ENCODE data around the gene MAP1S.

MAP1S gene

DNA sequence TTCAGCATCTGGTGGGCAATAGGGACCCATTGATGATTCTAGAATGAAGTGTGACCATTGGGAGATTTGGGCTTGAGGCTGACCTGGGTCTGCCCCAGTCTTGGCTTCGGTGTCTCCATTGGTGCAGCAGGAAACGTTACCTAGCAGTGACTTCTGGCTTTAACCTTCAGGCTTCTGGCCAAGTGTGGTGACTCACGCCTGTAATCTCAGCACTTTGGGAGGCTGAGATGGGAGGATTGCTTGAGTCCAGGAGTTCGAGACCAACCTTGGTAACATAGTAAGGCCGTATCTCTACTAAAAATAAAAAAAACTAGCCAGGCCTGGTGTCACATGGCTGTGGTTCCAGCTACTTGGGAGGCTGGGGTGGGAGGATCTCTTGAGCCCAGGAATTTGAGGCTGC, 39.2 kb downstream of the MAP1S start:
- Histone ChIP-seq H3K27ac (no peak overlapping the region), H3K4me1 (peaks cover 0 to 12% (median 7%) of the 10 kb centered on the region in 4 donors), H3K4me3 (no peak overlapping the region), H3K36me3 (no peaks in the 10 kb centered on the region), H3K27me3 (peaks cover 0 to 13% of the 10 kb centered on the region in 2 donors), H3K9me3 (no peaks in the 10 kb centered on the region)
- no peak for DNase-seq
- no peak for TF ChIP-seq CTCF (IDR thresholded peaks at IDR 0.05)
- intact Hi-C loops (cut with DNase I; ENCODE audit: low total_unique reads), result no loop called here

GRCh38 chr19:17761148-17761547, 41.9 kb downstream of the MAP1S start:
- Histone ChIP-seq H3K36me3 (no peaks in the 10 kb centered on the region), H3K27ac (no peak overlapping the region), H3K27me3 (peaks cover 0 to 23% of the 10 kb centered on the region in 2 donors), H3K4me1 (peaks cover 0 to 10% (median 6%) of the 10 kb centered on the region in 4 donors), H3K4me3 (no peak overlapping the region), H3K9me3 (no peaks in the 10 kb centered on the region)
- no peak for DNase-seq
- TF ChIP-seq CTCF (IDR thresholded peaks at IDR 0.05), result no peak
- intact Hi-C loops (cut with DNase I; ENCODE audit: low total_unique reads), result no loop called here

GRCh38 chr19:17762505-17763229, 43.4 kb downstream of the MAP1S start:
- peaks cover 0 to 8% (median 6%) of the 10 kb centered on the region in 4 donors for H3K4me1 ChIP-seq
- no peak for TF ChIP-seq CTCF (IDR thresholded peaks at IDR 0.05)
- no peaks in the 10 kb centered on the region for H3K36me3 ChIP-seq
- no peak overlapping the region for H3K4me3 ChIP-seq
- no peaks in the 10 kb centered on the region for H3K9me3 ChIP-seq
- DNase-seq, result no peak
- H3K27me3 ChIP-seq, result peaks cover 0 to 30% of the 10 kb centered on the region in 2 donors
- intact Hi-C loops (cut with DNase I; ENCODE audit: low total_unique reads), result no loop called here
- H3K27ac ChIP-seq, result no peak overlapping the region

- intact Hi-C loops (cut with DNase I; ENCODE audit: low total_unique reads), result no loop called here
- no peak for DNase-seq
- H3K4me3 ChIP-seq, result no peak overlapping the region
- peaks cover 0 to 8% (median 6%) of the 10 kb centered on the region in 4 donors for H3K4me1 ChIP-seq
- no peaks in the 10 kb centered on the region for H3K9me3 ChIP-seq
- no peaks in the 10 kb centered on the region for H3K36me3 ChIP-seq
- H3K27me3 ChIP-seq, result peaks cover 0 to 30% of the 10 kb centered on the region in 2 donors
- H3K27ac ChIP-seq, result no peak overlapping the region
- TF ChIP-seq CTCF (IDR thresholded peaks at IDR 0.05), result no peak
Measured at GRCh38 chr19:17764348-17764747, 45.1 kb downstream of the MAP1S start.

DNA sequence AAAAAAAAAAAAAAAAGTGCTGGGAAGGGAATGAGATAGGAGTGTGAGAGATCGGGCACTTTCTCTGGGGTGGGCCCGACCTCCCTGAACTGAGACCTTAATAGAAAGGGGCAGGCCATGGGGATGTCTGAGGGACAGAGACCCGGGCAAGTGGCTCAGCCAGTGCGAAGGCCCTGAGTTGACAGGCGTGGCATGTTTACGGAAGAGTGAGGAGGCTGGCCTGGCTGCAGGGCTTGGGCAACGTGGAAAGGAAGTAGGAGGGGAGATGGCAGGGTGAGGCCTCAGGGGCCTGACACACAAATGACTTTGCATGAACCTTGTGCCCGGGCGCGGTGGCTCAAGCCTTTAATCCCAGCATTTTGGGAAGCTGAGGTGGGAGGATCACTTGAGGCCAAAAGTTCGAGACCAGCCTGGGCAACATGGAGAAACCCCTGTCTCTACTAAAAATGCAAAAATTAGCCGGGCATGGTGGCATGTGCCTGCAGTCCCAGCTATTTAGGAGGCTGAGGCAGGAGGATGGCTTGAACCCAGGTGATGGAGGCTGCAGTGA, 45.9 kb downstream of the MAP1S start:
- intact Hi-C loops (cut with DNase I; ENCODE audit: low total_unique reads), result loop anchor here (5.0 kb wide), 1 partner anchor 158 kb away; no protein-coding TSS in a partner anchor
- DNase-seq, result peak; percentile 68 to 78
- Histone ChIP-seq H3K4me3 (no peak overlapping the region), H3K36me3 (no peaks in the 10 kb centered on the region), H3K4me1 (peaks cover 0 to 8% (median 6%) of the 10 kb centered on the region in 4 donors), H3K27me3 (peaks cover 0 to 30% of the 10 kb centered on the region in 2 donors), H3K27ac (no peak overlapping the region), H3K9me3 (no peaks in the 10 kb centered on the region)
- no peak for TF ChIP-seq CTCF (IDR thresholded peaks at IDR 0.05)
